Cardiac septum (tissue), 1 donor: ENCODE results near the gene LNP1. TPM values are rescaled to one million over a fixed set of nuclear protein-coding genes. Genes with fewer than 3 reads are reported as not detected.

ENCODE experiments used
- total RNA-seq: library from RNA; stranded (reverse); fragmentation: NEBNext Ultra II Directional; extraction: Animal tissue kit (Norgen Biotek cat#: 25700); gene quantifications from one replicate; pipeline ENCODE4 v1.2.1, GENCODE V29; 2021
- donor health status: DM: no; HTN: no; CAD: no.

Gene LNP1
- total RNA-seq, 1 donor from 2014 or later: 4.6 TPM

Other genes with a start within 250 kb of the LNP1 start
- 35.1 TPM for gene TBC1D23, start 140.5 kb upstream of the LNP1 start, total RNA-seq
- 41.0 TPM for gene NIT2, start 66.8 kb upstream of the LNP1 start, total RNA-seq
- 54.0 TPM for gene TOMM70, start 450 bp upstream of the LNP1 start, total RNA-seq
- gene TMEM45A, start 91.1 kb downstream of the LNP1 start, total RNA-seq: 4.8 TPM
- gene ADGRG7, start 208.1 kb downstream of the LNP1 start, total RNA-seq: 0.13 TPM